ENCODE results near the gene CHST14.

Gene CHST14

GRCh38 chr15:40436116-40436891, 34.5 kb upstream of the CHST14 start:
- H3K9me3 ChIP-seq (ENCODE audit: control insufficient read depth, low read length): no peaks in the 10 kb centered on the region
- H3K36me3 ChIP-seq (ENCODE audit: control insufficient read depth, insufficient read depth, low read length, severe bottlenecking): no peaks in the 10 kb centered on the region
- DNase-seq (ENCODE audit: low read depth): peak; percentile 39
- H3K9ac ChIP-seq (ENCODE audit: low read length): no peak overlapping the region
- peaks cover 29% of the 10 kb centered on the region for H3K27me3 ChIP-seq (replicated peaks; ENCODE audit: control insufficient read depth, insufficient read depth, low read length)
- H3K4me1 ChIP-seq (ENCODE audit: control insufficient read depth, insufficient read depth, low read length): peaks cover 19% of the 10 kb centered on the region
- peak overlapping the region; percentile 59 for H3K4me3 ChIP-seq (ENCODE audit: low read length)

GRCh38 chr15:40436892-40437751, 33.7 kb upstream of the CHST14 start:
- Histone ChIP-seq H3K4me1 (ENCODE audit: control insufficient read depth, insufficient read depth, low read length) (peaks cover 19% of the 10 kb centered on the region), H3K9me3 (ENCODE audit: control insufficient read depth, low read length) (no peaks in the 10 kb centered on the region), H3K9ac (ENCODE audit: low read length) (no peak overlapping the region), H3K4me3 (ENCODE audit: low read length) (peak overlapping the region; percentile 59), H3K36me3 (ENCODE audit: control insufficient read depth, insufficient read depth, low read length, severe bottlenecking) (no peaks in the 10 kb centered on the region), H3K27me3 (replicated peaks; ENCODE audit: control insufficient read depth, insufficient read depth, low read length) (peaks cover 29% of the 10 kb centered on the region)
- peak; percentile 22 for DNase-seq (ENCODE audit: low read depth)

- H3K27me3 ChIP-seq (replicated peaks; ENCODE audit: control insufficient read depth, insufficient read depth, low read length): peaks cover 29% of the 10 kb centered on the region
- no peak overlapping the region for H3K9ac ChIP-seq (ENCODE audit: low read length)
- DNase-seq (ENCODE audit: low read depth): no peak
- no peak overlapping the region for H3K4me3 ChIP-seq (ENCODE audit: low read length)
- H3K9me3 ChIP-seq (ENCODE audit: control insufficient read depth, low read length): no peaks in the 10 kb centered on the region
- H3K36me3 ChIP-seq (ENCODE audit: control insufficient read depth, insufficient read depth, low read length, severe bottlenecking): no peaks in the 10 kb centered on the region
- H3K4me1 ChIP-seq (ENCODE audit: control insufficient read depth, insufficient read depth, low read length): peaks cover 23% of the 10 kb centered on the region
These were observed 32.8 kb upstream of the CHST14 start for GRCh38 chr15:40437752-40438687.

- Histone ChIP-seq H3K9ac (ENCODE audit: low read length) (peak overlapping the region; percentile 84), H3K4me3 (ENCODE audit: low read length) (no peak overlapping the region), H3K9me3 (ENCODE audit: control insufficient read depth, low read length) (no peaks in the 10 kb centered on the region), H3K27me3 (replicated peaks; ENCODE audit: control insufficient read depth, insufficient read depth, low read length) (peaks cover 29% of the 10 kb centered on the region), H3K4me1 (ENCODE audit: control insufficient read depth, insufficient read depth, low read length) (peaks cover 28% of the 10 kb centered on the region), H3K36me3 (ENCODE audit: control insufficient read depth, insufficient read depth, low read length, severe bottlenecking) (no peaks in the 10 kb centered on the region)
- no peak for DNase-seq (ENCODE audit: low read depth)
These were observed 32.1 kb upstream of the CHST14 start for GRCh38 chr15:40438712-40439111.

- Histone ChIP-seq H3K4me1 (ENCODE audit: control insufficient read depth, insufficient read depth, low read length) (peaks cover 29% of the 10 kb centered on the region), H3K27me3 (replicated peaks; ENCODE audit: control insufficient read depth, insufficient read depth, low read length) (peaks cover 29% of the 10 kb centered on the region), H3K9me3 (ENCODE audit: control insufficient read depth, low read length) (no peaks in the 10 kb centered on the region), H3K9ac (ENCODE audit: low read length) (peak overlapping the region; percentile 84), H3K36me3 (ENCODE audit: control insufficient read depth, insufficient read depth, low read length, severe bottlenecking) (no peaks in the 10 kb centered on the region), H3K4me3 (ENCODE audit: low read length) (peak overlapping the region; percentile 86)
- DNase-seq (ENCODE audit: low read depth): peak; percentile 50
These were observed 31.3 kb upstream of the CHST14 start for GRCh38 chr15:40439461-40439959.

- peak overlapping the region; percentile 84 for H3K9ac ChIP-seq (ENCODE audit: low read length)
- no peaks in the 10 kb centered on the region for H3K9me3 ChIP-seq (ENCODE audit: control insufficient read depth, low read length)
- peak overlapping the region; percentile 86 for H3K4me3 ChIP-seq (ENCODE audit: low read length)
- H3K4me1 ChIP-seq (ENCODE audit: control insufficient read depth, insufficient read depth, low read length): peaks cover 29% of the 10 kb centered on the region
- H3K36me3 ChIP-seq (ENCODE audit: control insufficient read depth, insufficient read depth, low read length, severe bottlenecking): no peaks in the 10 kb centered on the region
- H3K27me3 ChIP-seq (replicated peaks; ENCODE audit: control insufficient read depth, insufficient read depth, low read length): peaks cover 29% of the 10 kb centered on the region
- DNase-seq (ENCODE audit: low read depth): peak; percentile 64
These were observed 30.6 kb upstream of the CHST14 start for GRCh38 chr15:40439960-40440742.

GRCh38 chr15:40440743-40441564, 29.8 kb upstream of the CHST14 start, which contains the start of gene BAHD1:
TSS of gene BAHD1 (plus strand) at chr15:40440953. CDS start at chr15:40458465, 17,512 bp downstream.
- Histone ChIP-seq H3K4me1 (ENCODE audit: control insufficient read depth, insufficient read depth, low read length) (peaks cover 37% of the 10 kb centered on the region), H3K27me3 (replicated peaks; ENCODE audit: control insufficient read depth, insufficient read depth, low read length) (peaks cover 29% of the 10 kb centered on the region), H3K9me3 (ENCODE audit: control insufficient read depth, low read length) (no peaks in the 10 kb centered on the region), H3K36me3 (ENCODE audit: control insufficient read depth, insufficient read depth, low read length, severe bottlenecking) (no peaks in the 10 kb centered on the region), H3K9ac (ENCODE audit: low read length) (peak within 1 kb of the TSS; percentile 84), H3K4me3 (ENCODE audit: low read length) (peak within 1 kb of the TSS; percentile 86)
- DNase-seq (ENCODE audit: low read depth): peak; percentile 98

- peak; percentile 52 for DNase-seq (ENCODE audit: low read depth)
- H3K36me3 ChIP-seq (ENCODE audit: control insufficient read depth, insufficient read depth, low read length, severe bottlenecking): no peaks in the 10 kb centered on the region
- H3K9me3 ChIP-seq (ENCODE audit: control insufficient read depth, low read length): no peaks in the 10 kb centered on the region
- peak overlapping the region; percentile 82 for H3K9ac ChIP-seq (ENCODE audit: low read length)
- H3K27me3 ChIP-seq (replicated peaks; ENCODE audit: control insufficient read depth, insufficient read depth, low read length): peaks cover 23% of the 10 kb centered on the region
- H3K4me3 ChIP-seq (ENCODE audit: low read length): peak overlapping the region; percentile 83
- peaks cover 33% of the 10 kb centered on the region for H3K4me1 ChIP-seq (ENCODE audit: control insufficient read depth, insufficient read depth, low read length)
These were observed 28.9 kb upstream of the CHST14 start for GRCh38 chr15:40441565-40442531.

- H3K4me1 ChIP-seq (ENCODE audit: control insufficient read depth, insufficient read depth, low read length): peaks cover 29% of the 10 kb centered on the region
- H3K9me3 ChIP-seq (ENCODE audit: control insufficient read depth, low read length): no peaks in the 10 kb centered on the region
- H3K4me3 ChIP-seq (ENCODE audit: low read length): no peak overlapping the region
- H3K27me3 ChIP-seq (replicated peaks; ENCODE audit: control insufficient read depth, insufficient read depth, low read length): peaks cover 9% of the 10 kb centered on the region
- H3K9ac ChIP-seq (ENCODE audit: low read length): no peak overlapping the region
- no peaks in the 10 kb centered on the region for H3K36me3 ChIP-seq (ENCODE audit: control insufficient read depth, insufficient read depth, low read length, severe bottlenecking)
- DNase-seq (ENCODE audit: low read depth): no peak
These were observed 27.5 kb upstream of the CHST14 start for GRCh38 chr15:40443255-40443654.
